ENCODE measurements around the gene NCKAP5. TPM values are rescaled to one million over a fixed set of nuclear protein-coding genes. Genes with fewer than 3 reads are reported as not detected.

NCKAP5 gene
- total and polyA plus RNA-seq, 2 donors (not counting 1 experiment from before 2014, with no cell fraction given), result not detected

DNA sequence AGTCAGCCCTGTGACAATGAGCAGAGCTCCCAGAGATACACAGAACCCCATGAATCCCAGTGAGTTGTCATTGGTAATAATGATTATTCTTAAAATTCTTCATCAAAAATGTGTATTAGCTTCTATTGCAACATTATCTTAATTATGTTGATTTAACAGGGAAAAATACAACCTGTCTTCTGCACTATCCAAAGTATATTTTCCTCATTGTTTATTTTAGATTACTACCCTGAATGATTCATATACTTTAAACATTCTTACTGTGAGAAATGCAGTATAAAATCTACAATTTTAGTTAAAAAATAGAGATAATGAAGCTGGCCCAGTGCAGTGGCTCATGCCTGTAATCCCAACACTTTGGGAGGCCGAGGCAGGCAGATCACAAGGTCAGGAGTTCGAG lies 773.0 kb downstream of the NCKAP5 start:
- H3K9me3 Mint-ChIP-seq (ENCODE audit: insufficient read depth), result no peaks in the 10 kb centered on the region
- Histone ChIP-seq H3K4me2 (replicated peaks; ENCODE audit: low read depth, low read length, poor library complexity, severe bottlenecking) (no peak overlapping the region), H3K4me3 (ENCODE audit: control extremely low read depth in 1 of 5, extremely low read depth in 1 of 5, insufficient read depth in 1 of 5, low read depth in 2 of 5, low read length in 4 of 5) (no peak overlapping the region), H3K9me3 (ENCODE audit: control extremely low read depth in 1 of 3, control insufficient read depth in 2 of 3, insufficient read depth in 1 of 3, low read length in 2 of 3) (no peaks in the 10 kb centered on the region), H3K79me2 (ENCODE audit: control insufficient read depth, insufficient read depth, low read length) (no peaks in the 10 kb centered on the region), H3K4me1 (ENCODE audit: control insufficient read depth in 2 of 2, insufficient read depth in 2 of 2, low read length in 2 of 2) (no peaks in the 10 kb centered on the region), H3K36me3 (replicated peaks in 1 of 2; ENCODE audit: control extremely low read depth in 1 of 2, control insufficient read depth in 1 of 2, extremely low read depth in 1 of 2, insufficient read depth in 2 of 2, low read length in 1 of 2) (no peaks in the 10 kb centered on the region), H2AFZ (ENCODE audit: insufficient read depth, low read depth, low read length, poor library complexity, severe bottlenecking) (no peak overlapping the region), H3K27me3 (replicated peaks in 1 of 4; ENCODE audit: control extremely low read depth in 1 of 4, control insufficient read depth in 3 of 4, insufficient read depth in 4 of 4, low read length in 3 of 4) (no peaks in the 10 kb centered on the region), H3K9ac (ENCODE audit: low read length) (no peak overlapping the region), H3K27ac (ENCODE audit: low read length in 2 of 2) (no peak overlapping the region), H4K20me1 (ENCODE audit: control insufficient read depth, insufficient read depth, low read length, poor library complexity, severe bottlenecking) (no peaks in the 10 kb centered on the region)
- intact Hi-C loops (cut with micrococcal nuclease), result no loop called here
- ATAC-seq (ENCODE audit: low read depth) (no peak), DNase-seq (no peak)
- CTCF ChIA-PET, result no interaction called here
- H3K4me1 Mint-ChIP-seq, result no peaks in the 10 kb centered on the region
- no peaks in the 10 kb centered on the region for H3K27me3 Mint-ChIP-seq
- H3K27ac Mint-ChIP-seq, result no peak overlapping the region
- H3K4me3 Mint-ChIP-seq, result no peak overlapping the region
- TF ChIP-seq EZH2 (IDR thresholded peaks at IDR 0.05; ENCODE audit: borderline replicate concordance, insufficient read depth, low read depth, low read length, poor library complexity, severe bottlenecking), result no peak
- TF ChIP-seq, protein P1, sequence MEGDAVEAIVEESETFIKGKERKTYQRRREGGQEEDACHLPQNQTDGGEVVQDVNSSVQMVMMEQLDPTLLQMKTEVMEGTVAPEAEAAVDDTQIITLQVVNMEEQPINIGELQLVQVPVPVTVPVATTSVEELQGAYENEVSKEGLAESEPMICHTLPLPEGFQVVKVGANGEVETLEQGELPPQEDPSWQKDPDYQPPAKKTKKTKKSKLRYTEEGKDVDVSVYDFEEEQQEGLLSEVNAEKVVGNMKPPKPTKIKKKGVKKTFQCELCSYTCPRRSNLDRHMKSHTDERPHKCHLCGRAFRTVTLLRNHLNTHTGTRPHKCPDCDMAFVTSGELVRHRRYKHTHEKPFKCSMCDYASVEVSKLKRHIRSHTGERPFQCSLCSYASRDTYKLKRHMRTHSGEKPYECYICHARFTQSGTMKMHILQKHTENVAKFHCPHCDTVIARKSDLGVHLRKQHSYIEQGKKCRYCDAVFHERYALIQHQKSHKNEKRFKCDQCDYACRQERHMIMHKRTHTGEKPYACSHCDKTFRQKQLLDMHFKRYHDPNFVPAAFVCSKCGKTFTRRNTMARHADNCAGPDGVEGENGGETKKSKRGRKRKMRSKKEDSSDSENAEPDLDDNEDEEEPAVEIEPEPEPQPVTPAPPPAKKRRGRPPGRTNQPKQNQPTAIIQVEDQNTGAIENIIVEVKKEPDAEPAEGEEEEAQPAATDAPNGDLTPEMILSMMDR (IDR thresholded peaks at IDR 0.05), result no peak
- WGBS (ENCODE audit: insufficient coverage), result no CpG with 5 or more reads among the region's 2 CpGs
- POLR2A ChIA-PET, result no interaction called here

DNA sequence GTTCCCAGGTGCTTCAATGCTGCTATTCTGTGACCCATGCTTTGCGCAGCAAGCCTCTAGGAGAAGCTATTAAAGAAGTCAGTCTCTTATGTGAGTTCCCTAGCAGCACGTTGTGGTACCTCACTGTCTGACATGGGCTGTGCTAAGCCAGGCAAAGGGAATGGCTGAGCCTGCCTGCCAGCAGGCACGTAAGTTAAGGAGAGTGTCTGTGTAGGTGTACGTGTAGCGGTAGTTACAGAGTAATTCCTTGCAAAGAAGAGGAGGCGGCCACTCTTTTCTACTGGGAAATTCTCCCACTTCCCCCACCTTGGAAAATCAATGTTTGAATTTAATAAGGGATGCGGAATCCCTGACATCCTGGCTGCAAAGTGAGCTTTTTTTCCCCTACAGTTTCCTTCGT lies 774.7 kb downstream of the NCKAP5 start:
- DNase-seq (no peak), ATAC-seq (ENCODE audit: low read depth) (no peak)
- Mint-ChIP-seq H3K27ac (no peak overlapping the region), H3K9me3 (ENCODE audit: insufficient read depth) (no peaks in the 10 kb centered on the region), H3K4me3 (no peak overlapping the region), H3K27me3 (no peaks in the 10 kb centered on the region), H3K4me1 (no peaks in the 10 kb centered on the region)
- no peak overlapping the region for H3K27ac ChIP-seq (ENCODE audit: low read length in 2 of 2)
- no peaks in the 10 kb centered on the region for H3K27me3 ChIP-seq (replicated peaks in 1 of 4; ENCODE audit: control extremely low read depth in 1 of 4, control insufficient read depth in 3 of 4, insufficient read depth in 4 of 4, low read length in 3 of 4)
- 80% methylated on average over 2 of the region's 8 CpGs for WGBS (ENCODE audit: insufficient coverage)
- ChIA-PET POLR2A (no interaction called here), CTCF (no interaction called here)
- no peak overlapping the region for H3K9ac ChIP-seq (ENCODE audit: low read length)
- no peak overlapping the region for H3K4me3 ChIP-seq (ENCODE audit: control extremely low read depth in 1 of 5, extremely low read depth in 1 of 5, insufficient read depth in 1 of 5, low read depth in 2 of 5, low read length in 4 of 5)
- TF ChIP-seq, protein P1 (IDR thresholded peaks at IDR 0.05), result no peak
- TF ChIP-seq EZH2 (IDR thresholded peaks at IDR 0.05; ENCODE audit: borderline replicate concordance, insufficient read depth, low read depth, low read length, poor library complexity, severe bottlenecking), result no peak
- intact Hi-C loops (cut with micrococcal nuclease), result no loop called here
- no peaks in the 10 kb centered on the region for H3K4me1 ChIP-seq (ENCODE audit: control insufficient read depth in 2 of 2, insufficient read depth in 2 of 2, low read length in 2 of 2)
- no peaks in the 10 kb centered on the region for H3K36me3 ChIP-seq (replicated peaks in 1 of 2; ENCODE audit: control extremely low read depth in 1 of 2, control insufficient read depth in 1 of 2, extremely low read depth in 1 of 2, insufficient read depth in 2 of 2, low read length in 1 of 2)
- H4K20me1 ChIP-seq (ENCODE audit: control insufficient read depth, insufficient read depth, low read length, poor library complexity, severe bottlenecking), result no peaks in the 10 kb centered on the region
- H3K4me2 ChIP-seq (replicated peaks; ENCODE audit: low read depth, low read length, poor library complexity, severe bottlenecking), result no peak overlapping the region
- no peaks in the 10 kb centered on the region for H3K9me3 ChIP-seq (ENCODE audit: control extremely low read depth in 1 of 3, control insufficient read depth in 2 of 3, insufficient read depth in 1 of 3, low read length in 2 of 3)
- no peak overlapping the region for H2AFZ ChIP-seq (ENCODE audit: insufficient read depth, low read depth, low read length, poor library complexity, severe bottlenecking)
- H3K79me2 ChIP-seq (ENCODE audit: control insufficient read depth, insufficient read depth, low read length), result no peaks in the 10 kb centered on the region
